ENCODE data around the gene COG5.

The COG5 gene

GRCh38 chr7:107181172-107181571 is 382.5 kb downstream of the COG5 start:
- DNase-seq (ENCODE audit: low read depth): no peak

GRCh38 chr7:107180378-107180777 is 383.3 kb downstream of the COG5 start:
- DNase-seq (ENCODE audit: low read depth): peak; percentile 89

- no peak for DNase-seq (ENCODE audit: low read depth)
Observed at GRCh38 chr7:107179326-107180164, 384.2 kb downstream of the COG5 start.

- no peak for DNase-seq (ENCODE audit: low read depth)
Observed at GRCh38 chr7:107173691-107174406, 389.9 kb downstream of the COG5 start.

- no peak for DNase-seq (ENCODE audit: low read depth)
Observed at GRCh38 chr7:107173191-107173590, 390.5 kb downstream of the COG5 start.

- DNase-seq (ENCODE audit: low read depth): no peak
Observed at GRCh38 chr7:107172276-107173032, 391.3 kb downstream of the COG5 start.

- DNase-seq (ENCODE audit: low read depth): no peak
Observed at GRCh38 chr7:107171496-107171895, 392.2 kb downstream of the COG5 start.

- no peak for DNase-seq (ENCODE audit: low read depth)
Observed at GRCh38 chr7:107170051-107170915, 393.4 kb downstream of the COG5 start.

- peak; percentile 97 for DNase-seq (ENCODE audit: low read depth)
Observed at GRCh38 chr7:107169120-107170050, 394.3 kb downstream of the COG5 start.

GRCh38 chr7:107168233-107169119 is 395.2 kb downstream of the COG5 start, which contains the start of gene HBP1:
Gene HBP1 (plus strand): TSS chr7:107169003. CDS start chr7:107179894, 10,891 bp downstream.
- DNase-seq (ENCODE audit: low read depth): peak; percentile 100

- peak; percentile 79 for DNase-seq (ENCODE audit: low read depth)
Observed at GRCh38 chr7:107167483-107168232, 396.1 kb downstream of the COG5 start.

- DNase-seq (ENCODE audit: low read depth): no peak
Observed at GRCh38 chr7:107166736-107167426, 396.8 kb downstream of the COG5 start.

- DNase-seq (ENCODE audit: low read depth): no peak
Observed at GRCh38 chr7:107165341-107165740, 398.4 kb downstream of the COG5 start.

GRCh38 chr7:107164092-107164491 is 399.6 kb downstream of the COG5 start:
- DNase-seq (ENCODE audit: low read depth): no peak

GRCh38 chr7:107162475-107162874 is 401.2 kb downstream of the COG5 start:
- no peak for DNase-seq (ENCODE audit: low read depth)

GRCh38 chr7:107161415-107161814 is 402.3 kb downstream of the COG5 start:
- no peak for DNase-seq (ENCODE audit: low read depth)

GRCh38 chr7:107160389-107160788 is 403.3 kb downstream of the COG5 start:
- DNase-seq (ENCODE audit: low read depth): no peak

GRCh38 chr7:107158028-107158427 is 405.7 kb downstream of the COG5 start:
- DNase-seq (ENCODE audit: low read depth): no peak

Data from fibroblast of the conjunctiva (primary cell).